Stimulated activated CD4-positive, alpha-beta T cell treated with anti-CD3 and anti-CD28 coated beads, Interleukin-2, amount 100 ng/mL, for 4 hours (primary cell): ENCODE results near the gene PDE1C.

ENCODE experiments used
- DNase-seq: peaks from one replicate; pipeline ENCODE4 v3.0.0-alpha.2; 2020; ENCODE audit warnings: low read depth

The PDE1C gene

GRCh38 chr7:31991406-31991805 is 78.8 kb downstream of the PDE1C start:
- DNase-seq = no peak

GRCh38 chr7:31986878-31987518 is 83.2 kb downstream of the PDE1C start:
- DNase-seq = no peak

DNA sequence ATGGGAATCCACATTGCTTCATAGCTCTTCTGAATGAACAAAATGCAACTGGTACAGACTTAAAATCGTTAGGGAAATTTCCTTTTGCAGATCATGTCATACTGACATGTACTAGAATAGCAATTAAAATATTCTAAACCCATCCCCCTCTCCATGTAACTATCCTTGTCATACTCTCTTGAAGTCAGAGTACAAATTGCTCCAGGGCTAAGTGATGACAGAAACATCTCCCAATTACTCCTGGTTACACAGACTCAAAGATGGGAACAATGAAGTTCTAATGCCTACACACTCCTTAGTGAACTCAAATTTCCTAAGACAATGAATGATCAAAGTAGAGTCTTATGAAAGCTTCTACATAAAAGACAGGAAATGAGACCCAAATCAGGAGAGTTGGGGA is 87.2 kb downstream of the PDE1C start:
- DNase-seq = no peak

DNA sequence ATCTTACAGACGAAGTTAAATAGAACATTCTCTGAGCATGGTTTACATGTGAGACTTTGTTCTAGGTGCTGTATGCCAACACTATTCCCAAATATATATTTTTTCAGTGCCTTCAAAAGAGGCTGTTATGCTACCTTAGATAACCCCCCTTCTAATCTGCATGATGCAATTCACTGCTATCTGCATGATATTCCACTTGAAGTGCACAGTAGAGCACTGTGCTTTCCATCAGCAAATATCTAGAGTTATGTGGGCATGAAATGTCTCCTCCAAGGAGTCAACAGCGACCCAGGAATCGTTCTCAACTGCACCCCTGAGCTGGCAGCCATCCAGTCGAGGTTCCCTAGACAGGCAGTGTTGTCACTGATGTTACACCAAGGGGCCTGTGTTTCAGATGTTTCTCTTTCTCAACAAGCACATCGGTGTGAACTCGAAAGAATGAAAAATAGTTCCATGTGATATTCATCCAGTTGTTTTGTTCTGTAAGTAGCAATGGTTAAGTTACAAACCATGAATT is 88.3 kb downstream of the PDE1C start:
- no peak for DNase-seq

- no peak for DNase-seq
Measured at GRCh38 chr7:31979690-31980330, 90.4 kb downstream of the PDE1C start.

DNA sequence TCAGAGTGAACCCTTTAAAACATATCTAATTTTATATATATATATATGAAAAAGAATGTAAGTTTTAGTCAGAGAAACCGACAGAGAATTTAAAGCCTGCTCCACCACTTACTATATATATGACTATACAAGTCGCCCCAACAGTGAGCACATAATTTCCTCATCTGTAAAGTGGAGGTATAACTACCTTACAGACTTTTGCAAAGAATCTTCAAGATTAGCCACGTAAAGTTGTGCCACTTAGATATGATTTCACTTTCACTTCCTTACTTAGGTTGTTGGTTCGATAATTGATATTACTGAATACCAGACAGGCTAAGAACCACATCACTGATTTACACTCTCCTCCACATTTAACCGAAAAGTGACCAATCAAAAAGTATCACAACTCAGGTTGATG is 94.7 kb downstream of the PDE1C start:
- DNase-seq = no peak

DNA sequence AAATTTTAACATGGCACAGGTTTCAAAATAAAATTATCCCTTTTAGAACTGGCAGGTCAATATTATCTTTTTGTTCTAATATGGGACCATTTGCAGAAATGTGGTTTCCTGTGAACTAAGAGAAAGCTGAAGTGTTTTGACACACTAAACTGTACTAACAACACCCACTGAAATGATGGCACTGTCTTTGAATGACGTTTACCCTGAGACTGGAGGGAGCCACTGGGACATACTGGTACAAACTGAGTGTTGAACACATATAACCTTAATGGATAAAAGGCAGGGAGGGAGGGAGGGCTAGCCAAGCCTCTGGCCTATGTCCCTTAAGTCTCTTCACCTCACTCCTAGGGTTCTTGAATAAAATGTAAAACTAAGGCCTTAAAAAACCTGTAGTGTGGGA is 95.9 kb downstream of the PDE1C start:
- no peak for DNase-seq

DNA sequence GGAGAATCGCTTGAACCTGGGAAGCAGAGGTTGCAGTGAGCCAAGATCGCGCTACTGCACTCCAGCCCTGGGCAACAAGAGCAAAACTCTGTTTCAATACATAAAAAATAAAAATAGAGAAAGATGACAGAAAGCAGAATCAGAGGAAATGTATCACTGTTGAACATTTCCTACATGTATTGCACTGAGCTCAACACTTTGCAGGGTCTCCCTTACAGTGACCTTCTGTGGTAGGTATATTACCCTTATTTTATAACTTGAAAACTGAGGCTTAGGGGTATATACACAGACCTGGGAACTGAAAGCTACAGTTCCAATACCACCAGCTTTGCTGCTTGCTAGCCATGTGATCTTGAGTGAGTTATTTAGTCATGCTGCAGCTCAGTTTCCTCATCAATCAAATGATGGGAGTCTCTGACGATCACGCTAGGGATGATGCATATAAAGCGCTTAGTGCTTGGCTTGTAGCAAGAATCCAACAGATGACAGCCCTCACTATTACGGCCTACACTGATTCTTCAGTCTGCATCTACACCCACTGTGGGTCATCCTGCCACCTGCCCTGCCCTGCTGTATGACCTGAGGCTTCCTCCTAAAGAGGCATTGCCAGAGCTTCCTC is 99.0 kb downstream of the PDE1C start:
- DNase-seq = no peak

DNA sequence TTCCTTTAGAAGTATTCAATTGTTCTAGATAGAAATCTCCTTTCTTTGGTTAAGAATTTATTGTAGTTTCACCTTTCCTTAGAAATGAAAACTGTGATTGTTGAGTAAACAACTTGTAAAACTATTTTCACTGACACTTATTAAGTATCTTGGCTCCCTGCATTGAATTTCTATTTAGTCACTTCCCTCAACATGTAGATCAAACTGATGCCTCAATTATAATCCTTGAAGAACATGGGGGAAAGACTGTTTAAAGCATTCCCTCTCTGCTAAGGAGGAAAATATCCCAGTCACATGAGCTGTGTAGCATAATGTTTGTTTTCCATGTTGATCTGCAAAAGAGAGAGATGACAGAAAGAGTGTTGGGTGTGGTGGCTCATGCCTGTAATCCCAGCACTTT is 99.7 kb downstream of the PDE1C start:
- no peak for DNase-seq

GRCh38 chr7:31963569-31964175 is 106.5 kb downstream of the PDE1C start:
- DNase-seq = no peak

DNA sequence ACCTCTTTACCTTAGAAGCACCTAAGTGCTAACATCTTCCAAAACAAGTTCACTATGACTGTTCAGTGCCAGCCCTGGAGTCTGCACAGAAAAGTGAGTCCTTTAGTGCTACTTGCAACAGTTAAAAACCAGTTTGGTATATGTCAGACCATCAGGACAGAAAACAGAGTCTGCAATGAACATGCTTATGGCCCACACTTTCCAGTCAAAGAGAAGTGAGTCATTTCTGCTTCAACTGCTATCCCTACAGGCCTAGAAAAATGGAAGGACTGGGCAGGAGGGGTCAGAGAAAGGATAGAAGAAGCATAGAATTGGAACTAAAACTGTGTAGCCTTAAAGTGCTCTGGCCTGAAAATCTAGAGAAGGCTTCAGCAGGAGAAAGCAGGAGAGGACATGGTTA is 108.0 kb downstream of the PDE1C start:
- no peak for DNase-seq

GRCh38 chr7:31958226-31958625 is 112.0 kb downstream of the PDE1C start:
- DNase-seq = no peak

GRCh38 chr7:31957756-31958155 is 112.5 kb downstream of the PDE1C start:
- DNase-seq = no peak

- no peak for DNase-seq
Measured at GRCh38 chr7:31957090-31957720, 113.0 kb downstream of the PDE1C start.

GRCh38 chr7:31955641-31956040 is 114.6 kb downstream of the PDE1C start:
- no peak for DNase-seq

GRCh38 chr7:31955021-31955420 is 115.2 kb downstream of the PDE1C start:
- no peak for DNase-seq

GRCh38 chr7:31954500-31954899 is 115.7 kb downstream of the PDE1C start:
- no peak for DNase-seq

GRCh38 chr7:31953432-31953831 is 116.8 kb downstream of the PDE1C start:
- no peak for DNase-seq

DNA sequence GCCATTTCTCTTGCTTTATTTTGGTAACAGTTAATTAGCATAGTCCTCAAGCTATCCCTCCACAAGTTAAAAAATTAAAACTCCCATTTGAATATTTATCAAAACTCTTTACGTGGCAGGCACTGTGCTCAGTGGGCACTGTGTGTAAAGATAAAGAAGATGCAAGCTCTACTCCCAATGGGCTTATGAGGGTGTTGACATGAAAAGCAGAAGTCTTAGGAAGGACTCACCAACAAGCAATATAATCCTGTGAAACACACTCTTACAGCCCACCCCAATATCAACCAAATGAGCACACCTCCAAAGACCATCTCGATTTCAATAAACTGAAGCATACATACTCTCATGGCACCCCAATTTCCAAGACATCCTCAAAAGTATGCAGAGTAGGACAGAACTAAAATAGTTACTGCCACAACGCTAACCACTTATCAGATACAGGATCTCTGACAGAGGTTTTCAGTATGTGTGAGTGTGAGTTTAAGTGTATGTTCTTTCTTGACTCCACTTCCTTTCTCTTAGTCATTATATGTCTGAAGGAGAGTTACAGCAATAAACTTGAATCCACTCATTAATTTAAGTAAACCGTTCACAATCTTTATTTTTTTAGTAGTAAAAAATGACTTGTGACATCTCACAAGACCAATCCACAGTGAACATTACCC is 120.0 kb downstream of the PDE1C start:
- no peak for DNase-seq

- no peak for DNase-seq
Measured at GRCh38 chr7:31948029-31948428, 122.2 kb downstream of the PDE1C start.

GRCh38 chr7:31940167-31940566 is 130.0 kb downstream of the PDE1C start:
- DNase-seq = no peak

- no peak for DNase-seq
Measured at GRCh38 chr7:31939076-31939475, 131.1 kb downstream of the PDE1C start.
